HG02852 (cell line): ENCODE data around the gene PTPRCAP.

Source experiments
- ATAC-seq: cut with Tn5 transposase; IDR thresholded peaks from one replicate; pipeline ENCODE4 v1.9.1; 2021; ENCODE audit warnings: mild to moderate bottlenecking, moderate library complexity; ENCODE audit not compliant: unreplicated experiment

PTPRCAP gene

DNA sequence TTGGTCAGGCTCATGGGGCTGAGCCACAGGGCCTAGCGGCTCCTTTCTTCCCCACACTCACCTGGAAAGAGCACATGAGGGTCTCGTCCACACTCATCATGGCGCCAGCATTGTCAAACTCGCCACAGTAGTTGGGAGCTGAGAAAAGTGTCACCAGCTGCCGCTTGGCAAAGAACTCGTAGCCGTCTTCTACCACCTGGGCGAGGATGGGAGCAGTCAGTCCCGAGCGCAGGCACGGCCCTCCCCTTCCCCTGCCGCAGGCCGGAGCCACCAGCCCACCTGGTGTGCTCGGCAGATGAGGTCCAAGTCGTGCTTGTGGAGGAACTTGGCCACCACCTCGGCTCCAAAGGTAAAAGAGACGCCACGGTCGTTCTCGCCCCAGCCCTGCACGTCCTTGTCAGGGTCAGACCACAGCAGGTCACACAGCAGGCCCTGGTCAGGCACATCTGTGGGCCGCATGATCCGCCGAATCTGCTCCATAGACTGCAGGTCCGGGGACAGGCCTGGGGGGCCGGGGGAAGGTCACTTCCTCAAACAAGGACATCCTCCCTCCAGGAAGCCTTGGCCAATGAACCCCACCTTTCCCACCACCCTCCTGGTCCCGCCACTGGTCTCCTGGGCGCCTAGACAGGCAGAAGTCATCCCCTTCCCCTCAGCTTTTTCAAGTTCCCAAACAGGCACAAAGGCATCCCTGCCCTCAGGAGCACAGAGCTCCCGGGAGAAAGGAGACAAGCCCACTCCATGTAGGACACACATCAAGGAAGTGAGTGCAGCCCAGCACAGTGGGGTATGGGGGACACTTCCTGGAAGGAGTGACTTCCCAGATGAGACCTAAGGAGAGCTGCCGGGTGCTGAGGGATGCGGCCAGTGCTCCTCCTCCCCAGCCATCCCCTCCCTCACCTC lies 38.6 kb downstream of the PTPRCAP start:
- ATAC-seq, result no peak

DNA sequence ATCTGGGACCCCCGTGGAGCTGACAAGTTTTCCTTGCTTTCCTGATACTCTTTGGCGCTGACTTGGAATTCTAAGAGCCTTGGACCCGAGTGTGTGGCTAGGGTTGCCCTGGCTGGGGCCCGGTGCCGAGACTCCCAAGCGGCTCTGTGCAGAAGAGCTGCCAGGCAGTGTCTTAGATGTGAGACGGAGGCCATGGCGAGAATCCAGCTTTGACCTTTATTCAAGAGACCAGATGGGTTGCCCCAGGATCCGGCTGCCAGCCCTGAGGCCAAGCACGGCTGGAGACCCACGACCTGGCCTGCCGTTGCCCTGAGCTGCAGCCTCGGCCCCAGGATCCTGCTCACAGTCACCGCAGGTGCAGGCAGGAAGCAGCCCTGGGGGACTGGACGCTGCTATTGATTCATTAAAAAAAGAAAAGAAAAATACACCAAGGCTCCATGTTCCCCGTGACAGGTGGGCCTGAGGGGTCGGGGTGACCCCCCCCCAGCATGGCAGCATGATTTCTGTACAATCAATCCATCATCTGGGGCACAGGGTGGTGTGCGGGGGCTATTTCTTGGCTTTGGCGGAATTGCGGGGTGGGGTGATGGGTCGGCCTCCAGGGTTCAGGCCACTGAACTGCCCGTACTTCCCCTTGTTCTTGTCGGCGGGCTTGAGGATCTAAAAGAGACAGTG lies 39.4 kb downstream of the PTPRCAP start:
- ATAC-seq, result no peak

DNA sequence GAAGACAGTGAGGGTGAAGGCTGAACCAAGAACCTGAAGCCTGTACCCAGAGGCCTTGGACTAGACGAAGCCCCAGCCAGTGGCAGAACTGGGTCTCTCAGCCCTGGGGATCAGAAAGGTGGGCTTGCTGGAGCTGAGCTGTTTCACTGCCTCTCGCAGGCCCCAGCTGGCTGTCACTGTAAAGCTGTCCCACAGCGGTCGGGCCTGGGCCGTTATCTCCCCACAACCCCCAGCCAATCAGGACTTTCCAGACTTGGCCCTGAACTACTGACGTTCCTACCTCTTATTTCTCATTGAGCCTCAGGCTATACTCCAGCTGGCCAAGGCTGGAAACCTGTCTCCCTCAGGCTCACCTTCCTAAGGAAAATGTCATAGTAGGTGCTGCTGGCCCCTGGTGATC lies 39.9 kb downstream of the PTPRCAP start:
- no peak for ATAC-seq

DNA sequence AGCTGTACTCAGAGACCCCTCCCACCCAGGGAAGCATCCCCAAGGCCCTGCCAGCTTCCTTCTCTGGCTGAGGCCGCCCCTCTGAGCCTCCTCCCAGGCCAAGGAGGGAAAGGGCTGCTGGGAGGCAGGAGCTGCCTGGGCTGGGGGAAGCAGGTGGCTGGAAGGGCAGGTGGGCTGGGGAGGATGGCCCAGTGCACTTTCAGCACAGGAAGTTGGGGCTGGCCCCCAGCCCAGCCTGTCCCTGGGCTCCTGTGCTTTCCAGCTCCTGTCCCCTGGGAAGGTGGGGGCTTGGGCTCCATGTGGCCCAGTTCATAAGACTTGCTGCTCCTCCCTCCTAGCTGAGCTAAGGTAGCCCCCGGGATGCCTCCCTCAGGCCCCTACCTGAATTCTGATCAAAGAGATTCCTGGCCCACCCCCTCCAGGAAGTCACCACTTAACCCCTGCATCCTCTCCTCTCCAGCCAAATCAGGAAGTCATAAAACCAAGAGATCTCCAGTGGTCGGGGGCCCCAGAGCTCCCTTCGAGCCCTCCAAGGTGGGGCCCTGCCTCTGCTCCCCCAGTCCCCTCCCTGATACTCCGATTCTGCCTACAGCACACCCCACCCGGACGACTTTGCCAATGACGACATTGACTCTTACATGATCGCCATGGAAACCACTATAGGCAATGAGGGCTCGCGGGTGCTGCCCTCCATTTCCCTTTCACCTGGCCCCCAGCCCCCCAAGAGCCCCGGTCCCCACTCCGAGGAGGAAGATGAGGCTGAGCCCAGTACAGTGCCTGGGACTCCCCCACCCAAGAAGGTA lies 40.7 kb downstream of the PTPRCAP start:
- ATAC-seq, result no peak

DNA sequence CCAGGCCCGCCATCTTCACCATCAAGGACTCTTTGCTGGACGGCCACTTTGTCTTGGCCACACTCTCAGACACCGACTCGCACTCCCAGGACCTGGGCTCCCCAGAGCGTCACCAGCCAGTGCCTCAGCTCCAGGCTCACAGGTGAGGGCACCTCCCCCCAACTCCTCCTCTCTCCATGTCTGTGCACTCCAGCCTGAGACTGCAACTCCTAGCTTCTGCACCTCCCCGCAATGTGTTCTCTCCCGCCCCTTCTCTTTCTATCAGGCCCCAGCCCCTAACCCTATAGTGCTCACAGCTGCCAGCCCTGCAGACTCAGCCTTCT lies 41.3 kb downstream of the PTPRCAP start:
- ATAC-seq, result no peak

DNA sequence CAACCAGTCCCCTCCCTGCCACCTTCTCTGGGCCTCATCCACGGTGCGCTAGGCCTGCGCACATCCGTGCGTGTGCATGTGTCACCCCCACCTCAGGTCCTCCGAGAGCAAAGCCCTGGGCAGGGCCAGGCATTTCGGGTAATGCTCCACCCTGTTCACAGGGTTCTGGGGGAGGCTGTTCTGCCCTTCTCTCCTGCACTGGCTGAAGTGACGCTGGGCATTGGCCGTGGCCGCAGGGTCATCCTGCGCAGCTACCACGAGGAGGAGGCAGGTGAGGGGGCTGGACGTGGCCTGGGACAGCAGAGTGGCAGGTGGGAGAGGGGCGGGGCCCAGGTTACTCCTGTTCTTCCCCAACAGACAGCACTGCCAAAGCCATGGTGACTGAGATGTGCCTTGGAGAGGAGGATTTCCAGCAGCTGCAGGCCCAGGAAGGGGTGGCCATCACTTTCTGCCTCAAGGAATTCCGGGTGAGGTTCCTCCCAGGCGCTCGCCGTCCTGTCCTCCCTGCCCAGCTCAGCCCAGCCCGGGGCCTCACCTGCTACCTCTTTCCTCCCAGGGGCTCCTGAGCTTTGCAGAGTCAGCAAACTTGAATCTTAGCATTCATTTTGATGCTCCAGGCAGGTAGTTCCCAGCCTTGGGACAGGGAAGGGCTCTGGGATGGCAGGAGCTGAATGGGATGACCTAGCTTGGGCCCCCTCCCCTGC lies 41.8 kb downstream of the PTPRCAP start:
- ATAC-seq, result no peak

DNA sequence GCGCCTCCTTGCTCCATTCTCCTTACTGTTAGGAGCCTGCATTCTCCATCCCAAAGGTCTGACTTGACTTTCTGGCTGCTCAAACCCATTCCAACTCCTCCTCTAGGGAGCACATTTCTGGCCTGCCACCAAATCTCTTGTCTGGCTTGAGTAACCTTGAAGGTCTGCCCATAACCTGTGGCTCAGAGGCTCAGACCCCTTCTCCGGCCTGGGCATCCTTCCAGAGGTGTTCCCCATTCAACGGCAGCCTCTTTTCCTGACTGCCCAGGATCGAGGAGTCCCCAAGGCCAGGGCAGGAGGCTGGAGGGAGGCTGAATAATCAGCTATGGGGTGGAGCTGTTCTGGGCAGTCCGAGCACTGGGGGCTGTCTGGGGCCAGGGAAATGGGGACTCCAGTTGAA lies 43.5 kb downstream of the PTPRCAP start:
- no peak for ATAC-seq

DNA sequence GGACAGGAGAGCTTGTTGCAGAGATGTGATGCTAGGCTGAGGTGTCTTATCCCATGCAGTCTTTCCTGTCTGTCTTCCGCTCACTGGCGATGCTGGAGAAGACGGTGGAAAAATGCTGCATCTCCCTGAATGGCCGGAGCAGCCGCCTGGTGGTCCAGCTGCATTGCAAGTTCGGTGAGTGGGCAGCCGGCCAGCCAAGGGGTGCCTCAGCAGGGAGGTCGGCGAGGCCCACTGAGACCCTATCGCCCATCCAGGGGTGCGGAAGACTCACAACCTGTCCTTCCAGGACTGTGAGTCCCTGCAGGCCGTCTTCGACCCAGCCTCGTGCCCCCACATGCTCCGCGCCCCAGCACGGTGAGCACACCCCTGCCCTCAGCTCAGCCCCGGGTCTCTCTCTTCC lies 44.0 kb downstream of the PTPRCAP start:
- no peak for ATAC-seq

DNA sequence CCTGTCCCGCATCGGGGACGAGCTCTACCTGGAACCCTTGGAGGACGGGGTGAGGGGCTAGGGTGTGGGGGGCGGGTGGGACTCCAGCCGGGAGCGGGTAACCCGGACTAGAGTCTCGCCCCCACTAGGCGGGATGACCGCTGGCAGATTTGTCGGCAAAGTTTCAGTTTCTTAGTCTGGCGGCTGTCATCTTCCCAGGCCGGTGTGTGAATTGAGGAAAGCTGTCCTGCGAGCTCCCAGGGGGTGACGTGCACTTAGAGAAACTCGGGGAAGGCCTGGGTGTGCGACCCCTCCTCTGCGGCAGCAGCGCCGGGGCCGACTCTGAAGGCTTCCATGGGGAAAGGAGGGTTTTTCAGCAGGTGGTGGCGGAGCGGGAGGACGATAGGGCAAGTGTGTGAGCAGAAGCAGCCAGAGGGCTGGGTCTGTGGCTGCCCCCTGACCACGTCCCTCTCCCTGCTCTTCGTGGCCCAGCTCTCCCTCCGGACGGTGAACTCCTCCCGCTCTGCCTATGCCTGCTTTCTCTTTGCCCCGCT lies 45.2 kb downstream of the PTPRCAP start:
- ATAC-seq, result no peak

DNA sequence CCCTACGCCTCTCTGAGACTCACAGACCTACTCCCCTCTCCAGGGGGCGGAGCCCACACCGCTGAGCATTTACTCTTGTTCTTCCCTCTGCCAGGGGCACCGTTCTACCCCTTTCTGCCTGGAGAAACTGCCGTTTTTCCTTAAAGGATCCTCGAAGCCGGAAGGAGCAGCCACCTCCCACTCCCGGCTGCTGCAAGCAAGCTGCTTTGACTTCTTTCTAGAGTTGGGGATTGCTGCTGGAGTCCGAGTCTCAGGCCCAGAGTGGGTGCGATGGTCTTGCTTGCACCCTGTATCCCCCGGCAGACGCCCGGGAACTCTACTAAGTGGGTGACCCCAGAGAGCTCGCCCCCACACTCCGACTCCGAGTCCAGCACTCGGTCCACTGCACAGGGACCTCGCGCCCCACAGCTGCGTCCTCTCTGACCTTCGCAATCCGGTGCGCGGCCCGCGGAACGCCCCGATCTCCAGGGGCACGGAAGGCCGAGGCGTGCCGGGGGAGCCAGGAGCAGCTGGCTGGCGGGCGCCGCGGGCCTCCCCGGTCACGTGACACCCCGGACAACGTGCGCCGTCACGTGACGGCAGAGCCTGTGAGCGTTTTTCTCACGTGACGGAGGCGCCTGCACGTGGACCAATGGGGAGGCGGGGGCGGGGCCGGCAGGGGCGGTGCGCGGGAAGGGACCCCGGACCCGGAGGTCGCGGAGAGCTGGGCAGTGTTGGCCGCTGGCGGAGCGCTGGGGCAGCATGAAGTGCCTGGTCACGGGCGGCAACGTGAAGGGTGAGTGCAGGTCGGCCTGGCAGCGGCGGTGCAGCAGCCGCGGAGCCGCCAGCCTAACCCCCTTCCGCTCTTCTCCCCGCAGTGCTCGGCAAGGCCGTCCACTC lies 45.9 kb downstream of the PTPRCAP start, which contains the start of gene RAD9A:
Gene RAD9A (plus strand): TSS at position 683 of the 879 bp plus-strand sequence. CDS start 59 bp downstream, at position 742.
- peak; percentile 57 for ATAC-seq

DNA sequence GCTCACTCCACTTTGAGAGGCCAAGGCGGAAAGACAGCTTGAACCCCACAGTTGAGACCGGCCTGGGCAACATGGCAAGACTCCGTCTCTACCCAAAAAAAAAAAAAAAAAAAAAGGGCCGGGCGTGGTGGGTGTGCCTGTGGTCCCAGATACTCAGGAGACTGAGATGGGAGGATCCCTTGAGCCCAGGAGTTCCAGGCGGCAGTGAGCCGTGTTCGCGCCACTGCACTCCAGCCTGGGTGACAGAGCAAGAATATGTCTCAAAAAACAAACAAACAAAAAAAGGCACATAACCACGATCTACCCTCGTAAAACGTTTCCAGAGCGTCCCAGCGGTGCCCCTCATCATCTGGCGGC lies 46.6 kb downstream of the PTPRCAP start:
- ATAC-seq, result no peak

DNA sequence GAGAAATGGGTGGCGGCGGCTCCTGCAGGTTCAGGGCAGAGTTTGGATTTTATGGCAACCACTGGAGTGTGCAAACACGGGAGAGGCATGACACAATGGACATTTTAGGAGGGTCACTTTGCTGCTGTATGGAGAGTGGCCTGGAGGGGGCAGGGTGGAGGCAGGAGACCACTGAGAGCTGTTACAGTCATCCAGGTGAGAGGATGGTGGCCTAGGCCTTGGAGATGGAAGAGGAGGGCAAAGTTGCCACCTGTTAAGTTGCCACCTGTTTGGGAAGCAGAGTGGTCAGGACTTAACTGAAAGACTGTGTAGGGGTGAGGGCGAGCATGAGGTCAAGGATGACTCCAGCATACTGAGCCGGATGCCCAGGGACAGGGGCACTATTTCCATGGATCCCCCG lies 48.0 kb downstream of the PTPRCAP start:
- no peak for ATAC-seq

DNA sequence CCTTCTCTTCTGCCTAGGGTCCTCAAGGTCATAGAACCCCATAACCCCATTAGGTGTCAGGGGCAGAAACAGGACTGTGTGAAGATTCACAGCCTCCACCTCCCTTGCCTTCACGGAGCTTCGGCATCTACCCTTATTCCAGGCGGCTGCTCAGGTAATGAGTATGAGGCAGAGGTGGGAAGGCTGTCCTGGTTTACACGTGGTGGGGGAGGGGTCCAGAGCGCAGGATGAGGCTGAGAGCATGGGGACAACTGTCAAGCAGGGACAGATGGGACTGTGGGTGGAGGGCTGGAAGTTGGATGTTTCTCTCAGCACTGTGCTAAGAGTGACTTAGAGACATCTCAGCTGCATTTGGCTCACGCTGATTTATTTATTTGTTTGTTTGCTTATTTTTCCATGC lies 50.0 kb downstream of the PTPRCAP start:
- ATAC-seq, result no peak

DNA sequence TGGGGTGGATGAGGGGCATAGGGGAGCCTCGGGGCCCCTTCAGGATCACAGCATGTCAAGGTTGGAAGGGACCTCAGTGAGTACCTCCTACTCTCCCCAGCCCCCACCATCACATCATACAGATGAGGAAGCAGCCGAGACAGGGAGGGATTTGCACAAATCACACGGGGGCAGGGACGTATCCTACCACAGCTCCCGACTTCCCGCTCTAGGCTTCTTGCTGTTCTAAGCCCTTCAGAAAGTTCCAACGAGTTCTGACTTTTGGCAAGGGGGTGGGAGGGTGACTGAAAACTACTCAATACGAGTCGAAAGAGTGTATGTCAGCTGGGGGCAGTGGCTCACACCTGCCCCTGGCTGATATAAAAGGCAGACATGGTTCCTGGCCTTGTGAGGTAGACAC lies 50.4 kb downstream of the PTPRCAP start:
- ATAC-seq, result no peak
